H9 (cell line): ENCODE results near the gene UGT1A6. TPM values are rescaled to one million over a fixed set of nuclear protein-coding genes. Genes with fewer than 3 reads are reported as not detected.
"Not testable (repeated sequence)": the region's sequence is repeated elsewhere in the genome, so short reads cannot be mapped to it uniquely, and the experiment has no call there.

Experiments used
- DNase-seq: peaks from one replicate; pipeline ENCODE4 v3.0.0-alpha.2; 2017
- H2AFZ ChIP-seq: one replicate; pipeline ENCODE4 v1.6.1; 2013; ENCODE audit warnings: mild to moderate bottlenecking, low read length, control low read depth, moderate library complexity
- H2AK5ac ChIP-seq: 2 replicates; pipeline ENCODE4 v1.6.1; 2013; ENCODE audit warnings: low read length, control low read depth, mixed read lengths; ENCODE audit not compliant: insufficient read length
- H2BK120ac ChIP-seq: one replicate; pipeline ENCODE4 v1.6.1; 2013; ENCODE audit warnings: low read depth, mild to moderate bottlenecking, low read length, control low read depth, inconsistent platforms; ENCODE audit not compliant: poor library complexity, severe bottlenecking
- H2BK12ac ChIP-seq: 2 replicates; pipeline ENCODE4 v1.6.1; 2013; ENCODE audit warnings: low read length, control low read depth, mixed read lengths, low read depth; ENCODE audit not compliant: insufficient read length
- H2BK15ac ChIP-seq: 2 replicates; pipeline ENCODE4 v1.6.1; 2013; ENCODE audit warnings: low read depth, low read length, control low read depth
- H2BK20ac ChIP-seq: one replicate; pipeline ENCODE4 v1.6.1; 2013; ENCODE audit warnings: low read depth, mild to moderate bottlenecking, low read length, control low read depth, inconsistent platforms; ENCODE audit not compliant: poor library complexity, severe bottlenecking
- H2BK5ac ChIP-seq: 2 replicates; pipeline ENCODE4 v1.6.1; 2013; ENCODE audit warnings: low read length, control low read depth, mixed read lengths; ENCODE audit not compliant: insufficient read length
- H3K14ac ChIP-seq: 2 replicates; pipeline ENCODE4 v1.6.1; 2013; ENCODE audit warnings: low read length, control low read depth; ENCODE audit not compliant: insufficient read depth
- H3K18ac ChIP-seq: 2 replicates; pipeline ENCODE4 v1.6.1; 2013; ENCODE audit warnings: low read depth, mild to moderate bottlenecking, mixed read lengths, low read length, control low read depth; ENCODE audit not compliant: insufficient read length
- H3K23ac ChIP-seq: 2 replicates; pipeline ENCODE4 v1.6.1; 2013; ENCODE audit warnings: low read length, control low read depth, mixed read lengths, low read depth; ENCODE audit not compliant: insufficient read length
- H3K23me2 ChIP-seq: 2 replicates; pipeline ENCODE4 v1.6.1; 2013; ENCODE audit warnings: low read depth, mild to moderate bottlenecking, mixed read lengths, low read length, control low read depth; ENCODE audit not compliant: insufficient read length, poor library complexity, severe bottlenecking
- H3K27ac ChIP-seq: 2 replicates; pipeline ENCODE4 v1.5.1; 2013; ENCODE audit warnings: low read length, control low read depth, mixed read lengths, low read depth; ENCODE audit not compliant: insufficient read length
- H3K27me3 ChIP-seq: 2 replicates; pipeline ENCODE4 v1.6.1; 2013; ENCODE audit warnings: low read length, control low read depth, inconsistent platforms; ENCODE audit not compliant: insufficient read depth
- H3K4ac ChIP-seq: 2 replicates; pipeline ENCODE4 v1.6.1; 2013; ENCODE audit warnings: low read depth, mild to moderate bottlenecking, control low read depth, inconsistent platforms, low read length, moderate library complexity
- H3K4me1 ChIP-seq: 2 replicates; pipeline ENCODE4 v1.6.1; 2013; ENCODE audit warnings: low read length, control low read depth, inconsistent platforms; ENCODE audit not compliant: insufficient read depth
- H3K4me2 ChIP-seq: 2 replicates; pipeline ENCODE4 v1.6.1; 2013; ENCODE audit warnings: low read length, control low read depth, mixed read lengths; ENCODE audit not compliant: insufficient read length, insufficient read depth
- H3K56ac ChIP-seq: 2 replicates; pipeline ENCODE4 v1.6.1; 2013; ENCODE audit warnings: low read depth, mild to moderate bottlenecking, mixed read lengths, low read length, control low read depth; ENCODE audit not compliant: insufficient read length
- H3K79me1 ChIP-seq: 2 replicates; pipeline ENCODE4 v1.6.1; 2013; ENCODE audit warnings: low read depth, mild to moderate bottlenecking, moderate library complexity, low read length, control low read depth, inconsistent platforms; ENCODE audit not compliant: insufficient read depth, poor library complexity, severe bottlenecking
- H3K79me2 ChIP-seq: 2 replicates; pipeline ENCODE4 v1.6.1; 2013; ENCODE audit warnings: low read length, control low read depth, inconsistent platforms; ENCODE audit not compliant: insufficient read depth
- H3K9ac ChIP-seq: 2 replicates; pipeline ENCODE4 v1.6.1; 2013; ENCODE audit warnings: low read length, control low read depth, mixed read lengths; ENCODE audit not compliant: insufficient read length; ENCODE audit errors: extremely low read depth
- H3K9me3 ChIP-seq: one replicate; pipeline ENCODE4 v1.6.1; 2013; ENCODE audit warnings: low read depth, low read length, inconsistent platforms; ENCODE audit not compliant: control insufficient read depth
- H3T11ph ChIP-seq: one replicate; pipeline ENCODE4 v1.6.1; 2013; ENCODE audit warnings: mild to moderate bottlenecking, low read length, control low read depth, inconsistent platforms
- H4K20me1 ChIP-seq: one replicate; pipeline ENCODE4 v1.6.1; 2013; ENCODE audit not compliant: control insufficient read depth, insufficient read length, insufficient read depth
- H4K5ac ChIP-seq: 2 replicates; pipeline ENCODE4 v1.6.1; 2013; ENCODE audit warnings: low read depth, mild to moderate bottlenecking, mixed read lengths, low read length, control low read depth; ENCODE audit not compliant: insufficient read length
- H4K8ac ChIP-seq: replicated peaks from 2 replicates; pipeline ENCODE4 v1.6.1; 2013; ENCODE audit warnings: low read length, control low read depth, mixed read lengths, low read depth; ENCODE audit not compliant: insufficient read length
- H4K91ac ChIP-seq: 2 replicates; pipeline ENCODE4 v1.6.1; 2013; ENCODE audit warnings: low read depth, mild to moderate bottlenecking, moderate library complexity, mixed read lengths, low read length, control low read depth; ENCODE audit not compliant: insufficient read length
- H3K27ac Mint-ChIP-seq, 3 experiments: 2 replicates in 2 of 3; 3 replicates in 1 of 3; pipeline ENCODE4 v1.8.0; 2020 to 2021; ENCODE audit warnings: mixed read lengths in 3 of 3, mild to moderate bottlenecking in 1 of 3, moderate library complexity in 1 of 3
- H3K27me3 Mint-ChIP-seq: 2 replicates; pipeline ENCODE4 v1.8.0; 2021; ENCODE audit warnings: low read depth, mild to moderate bottlenecking, moderate library complexity, mixed read lengths
- H3K36me3 Mint-ChIP-seq, 3 experiments: 2 replicates in 2 of 3; 3 replicates in 1 of 3; pipeline ENCODE4 v1.8.0; 2020 to 2021; ENCODE audit warnings: low read depth in 3 of 3, mixed read lengths in 3 of 3; ENCODE audit not compliant: insufficient read depth in 1 of 3
- H3K4me1 Mint-ChIP-seq, 2 experiments: 2 replicates each; pipeline ENCODE4 v1.8.0; 2020; ENCODE audit warnings: mixed read lengths in 2 of 2
- H3K4me3 Mint-ChIP-seq, 2 experiments: 2 replicates in 1 of 2; 3 replicates in 1 of 2; pipeline ENCODE4 v1.8.0; 2020 to 2021; ENCODE audit warnings: mild to moderate bottlenecking in 2 of 2, mixed read lengths in 2 of 2, moderate library complexity in 1 of 2
- H3K9me3 Mint-ChIP-seq, 2 experiments: 2 replicates in 1 of 2; 3 replicates in 1 of 2; pipeline ENCODE4 v1.8.0; 2020; ENCODE audit warnings: mild to moderate bottlenecking in 2 of 2, mixed read lengths in 2 of 2, moderate library complexity in 1 of 2
- CTCF ChIP-seq: fragments of 200-600 bp; sonication (generic); conservative IDR thresholded peaks from 3 replicates; pipeline ENCODE4 v1.8.0; 2021; ENCODE audit warnings: antibody characterized with exemption, mild to moderate bottlenecking
- WGBS: extraction: QIAGEN DNeasy Blood & Tissue Kit; methylation state at CpG from one replicate; pipeline ENCODE4 v1.1.7; 2013; ENCODE audit warnings: missing lambda C conversion rate, low lambda C conversion rate, mixed read lengths; ENCODE audit not compliant: insufficient read length; ENCODE audit errors: extremely low coverage; 5-methylcytosine and 5-hydroxymethylcytosine counted together
- total RNA-seq: library from RNA; stranded (reverse); gene quantifications from 2 replicates; pipeline ENCODE4 v1.2.1, GENCODE V29; 2021

The UGT1A6 gene
- total RNA-seq, 1 experiment from 2014 or later = not detected

GRCh38 chr2:233643128-233643527 is 49.6 kb upstream of the UGT1A6 start:
- no peak overlapping the region for H2BK12ac ChIP-seq
- no peak overlapping the region for H2BK5ac ChIP-seq
- H2BK20ac ChIP-seq = no peak overlapping the region
- Mint-ChIP-seq H3K4me3 (no peak overlapping the region), H3K4me1 (no peaks in the 10 kb centered on the region), H3K36me3 (peaks cover 15 to 23% (median 20%) of the 10 kb centered on the region in 3 experiments), H3K27ac (no peak overlapping the region), H3K9me3 (peaks cover 34 to 39% of the 10 kb centered on the region in 2 experiments), H3K27me3 (peaks cover 10% of the 10 kb centered on the region; the same call in 1 of the 2 replicates)
- H3K23ac ChIP-seq = no peak overlapping the region
- no peak overlapping the region for H3K4me2 ChIP-seq
- H2AFZ ChIP-seq = no peak overlapping the region
- peaks cover 6% of the 10 kb centered on the region for H3K9me3 ChIP-seq
- no peak overlapping the region for H3K56ac ChIP-seq
- H2BK15ac ChIP-seq = no peak overlapping the region
- H3K4me1 ChIP-seq = no peaks in the 10 kb centered on the region
- no peaks in the 10 kb centered on the region for H3K79me2 ChIP-seq
- no peaks in the 10 kb centered on the region for H3K27me3 ChIP-seq
- no peak overlapping the region for H3T11ph ChIP-seq
- no peak overlapping the region for H2BK120ac ChIP-seq
- H3K79me1 ChIP-seq = no peaks in the 10 kb centered on the region
- no peaks in the 10 kb centered on the region for H4K20me1 ChIP-seq
- DNase-seq = peak; percentile 66
- peak; percentile 59 for TF ChIP-seq CTCF
- no peak overlapping the region for H4K8ac ChIP-seq
- no CpG with 5 or more reads among the region's 1 CpG for WGBS
- no peak overlapping the region for H4K91ac ChIP-seq
- H3K27ac ChIP-seq = no peak overlapping the region
- no peaks in the 10 kb centered on the region for H3K23me2 ChIP-seq
- no peak overlapping the region for H3K14ac ChIP-seq
- H4K5ac ChIP-seq = no peak overlapping the region
- no peak overlapping the region for H3K4ac ChIP-seq
- no peak overlapping the region for H3K9ac ChIP-seq
- H2AK5ac ChIP-seq = no peak overlapping the region
- H3K18ac ChIP-seq = no peak overlapping the region

- not testable (repeated sequence) for H3K79me2 ChIP-seq, H4K91ac ChIP-seq, H3K27ac ChIP-seq, H3K23ac ChIP-seq, H2AK5ac ChIP-seq, H4K5ac ChIP-seq, H3K23me2 ChIP-seq, H3K27me3 ChIP-seq, DNase-seq, H3K4me3 Mint-ChIP-seq, H2BK5ac ChIP-seq, H3K27ac Mint-ChIP-seq, H3K9ac ChIP-seq, H4K8ac ChIP-seq, H2AFZ ChIP-seq, H3K14ac ChIP-seq, H3K56ac ChIP-seq, H2BK12ac ChIP-seq, H2BK120ac ChIP-seq, H3K4me1 ChIP-seq, H3K4me1 Mint-ChIP-seq, H3K4ac ChIP-seq, H2BK15ac ChIP-seq, H3K79me1 ChIP-seq, H2BK20ac ChIP-seq, H4K20me1 ChIP-seq, H3K9me3 ChIP-seq, H3K18ac ChIP-seq, H3K4me2 ChIP-seq, H3T11ph ChIP-seq
- no CpG with 5 or more reads among the region's 3 CpGs for WGBS
- H3K27me3 Mint-ChIP-seq = peaks cover 11% of the 10 kb centered on the region; the same call in 1 of the 2 replicates
- peaks cover 15 to 23% (median 20%) of the 10 kb centered on the region in 3 experiments for H3K36me3 Mint-ChIP-seq
- H3K9me3 Mint-ChIP-seq = peaks cover 34 to 40% of the 10 kb centered on the region in 2 experiments
Measured at GRCh38 chr2:233646033-233646432, 46.7 kb upstream of the UGT1A6 start.
